ENCODE results near the gene FZD1. TPM values are rescaled to one million over a fixed set of nuclear protein-coding genes. Genes with fewer than 3 reads are reported as not detected.

Gene FZD1
- total RNA-seq, 4 donors from 2014 or later: 66.4 to 127 (median 114) TPM

DNA sequence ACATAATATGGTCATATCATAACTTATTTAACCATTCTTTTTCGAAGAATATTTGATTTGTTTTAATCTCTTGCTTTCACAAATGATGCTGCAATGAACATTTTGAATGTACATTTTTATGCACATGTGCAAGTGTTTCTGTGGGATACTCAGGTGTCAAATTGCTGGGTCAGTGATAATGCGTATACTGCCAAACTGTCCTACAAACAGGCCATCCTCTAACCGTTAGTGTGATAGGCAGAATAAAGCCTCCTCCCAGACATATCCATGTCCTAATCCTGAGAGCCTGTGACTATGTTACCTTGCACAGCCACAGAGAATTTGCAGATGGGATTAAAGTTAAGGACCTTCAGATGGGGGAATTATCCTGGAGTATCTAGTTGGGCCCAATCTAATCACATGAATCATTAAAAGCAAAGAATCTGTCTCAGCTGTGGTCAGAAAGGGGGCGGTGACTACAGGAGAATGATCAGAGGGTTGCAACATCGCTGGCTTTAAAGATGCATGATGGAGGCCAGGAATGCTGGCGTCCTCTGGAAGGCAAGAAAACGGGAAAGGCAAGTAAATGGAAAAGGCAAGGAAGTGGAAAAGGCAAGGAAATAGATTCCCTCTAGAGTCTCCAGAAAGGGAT is 46.7 kb downstream of the FZD1 start:
- no peaks in the 10 kb centered on the region for H3K9me3 ChIP-seq
- DNase-seq: peak in 1 of 2 donors; percentile 4
- peaks cover 7 to 11% of the 10 kb centered on the region in 2 donors for H3K4me1 ChIP-seq
- H3K36me3 ChIP-seq: no peaks in the 10 kb centered on the region
- intact Hi-C loops (cut with DNase I): no loop called here
- 87 to 91% methylated on average over 7 of the region's 7 CpGs for WGBS, 2 donors
- H3K27ac ChIP-seq: peak overlapping the region in 1 of 3 donors; percentile 54
- H3K27me3 ChIP-seq: no peaks in the 10 kb centered on the region
- no peak overlapping the region for H3K4me3 ChIP-seq (replicated peaks in 1 of 3)
- no peak for TF ChIP-seq POLR2A (IDR thresholded peaks at IDR 0.05)
- TF ChIP-seq, protein P1, sequence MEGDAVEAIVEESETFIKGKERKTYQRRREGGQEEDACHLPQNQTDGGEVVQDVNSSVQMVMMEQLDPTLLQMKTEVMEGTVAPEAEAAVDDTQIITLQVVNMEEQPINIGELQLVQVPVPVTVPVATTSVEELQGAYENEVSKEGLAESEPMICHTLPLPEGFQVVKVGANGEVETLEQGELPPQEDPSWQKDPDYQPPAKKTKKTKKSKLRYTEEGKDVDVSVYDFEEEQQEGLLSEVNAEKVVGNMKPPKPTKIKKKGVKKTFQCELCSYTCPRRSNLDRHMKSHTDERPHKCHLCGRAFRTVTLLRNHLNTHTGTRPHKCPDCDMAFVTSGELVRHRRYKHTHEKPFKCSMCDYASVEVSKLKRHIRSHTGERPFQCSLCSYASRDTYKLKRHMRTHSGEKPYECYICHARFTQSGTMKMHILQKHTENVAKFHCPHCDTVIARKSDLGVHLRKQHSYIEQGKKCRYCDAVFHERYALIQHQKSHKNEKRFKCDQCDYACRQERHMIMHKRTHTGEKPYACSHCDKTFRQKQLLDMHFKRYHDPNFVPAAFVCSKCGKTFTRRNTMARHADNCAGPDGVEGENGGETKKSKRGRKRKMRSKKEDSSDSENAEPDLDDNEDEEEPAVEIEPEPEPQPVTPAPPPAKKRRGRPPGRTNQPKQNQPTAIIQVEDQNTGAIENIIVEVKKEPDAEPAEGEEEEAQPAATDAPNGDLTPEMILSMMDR (IDR thresholded peaks at IDR 0.05): no peak

DNA sequence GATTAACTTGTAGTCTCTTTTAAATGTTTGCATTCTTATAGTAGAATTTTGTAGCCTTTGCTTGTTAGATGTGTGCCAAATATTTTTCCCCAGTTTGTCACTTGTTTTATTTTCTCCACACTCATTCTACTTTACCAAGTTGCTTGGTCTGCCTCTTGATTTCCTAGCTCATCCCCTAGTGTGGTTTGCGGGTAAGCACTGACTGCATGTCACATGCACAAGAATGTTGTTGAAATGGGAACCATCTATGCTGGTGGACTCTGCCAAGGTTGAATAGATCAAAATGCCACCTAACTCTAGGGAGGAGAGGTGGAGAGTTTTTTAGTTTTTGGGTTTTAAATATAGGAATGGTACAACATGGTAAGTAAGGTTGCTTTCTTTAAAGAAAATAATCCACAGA is 47.6 kb downstream of the FZD1 start:
- H3K9me3 ChIP-seq: no peaks in the 10 kb centered on the region
- H3K27ac ChIP-seq: peak overlapping the region in 2 of 3 donors; percentile 4 to 54
- intact Hi-C loops (cut with DNase I): no loop called here
- H3K4me1 ChIP-seq: peaks cover 7 to 11% of the 10 kb centered on the region in 2 donors
- no peaks in the 10 kb centered on the region for H3K36me3 ChIP-seq
- no peak overlapping the region for H3K4me3 ChIP-seq (replicated peaks in 1 of 3)
- TF ChIP-seq, protein P1 (IDR thresholded peaks at IDR 0.05): no peak
- TF ChIP-seq POLR2A (IDR thresholded peaks at IDR 0.05): no peak
- peak; percentile 10 to 12 for DNase-seq
- no peaks in the 10 kb centered on the region for H3K27me3 ChIP-seq
- WGBS, 2 donors: 48 to 52% methylated on average over 1 of the region's 1 CpG

DNA sequence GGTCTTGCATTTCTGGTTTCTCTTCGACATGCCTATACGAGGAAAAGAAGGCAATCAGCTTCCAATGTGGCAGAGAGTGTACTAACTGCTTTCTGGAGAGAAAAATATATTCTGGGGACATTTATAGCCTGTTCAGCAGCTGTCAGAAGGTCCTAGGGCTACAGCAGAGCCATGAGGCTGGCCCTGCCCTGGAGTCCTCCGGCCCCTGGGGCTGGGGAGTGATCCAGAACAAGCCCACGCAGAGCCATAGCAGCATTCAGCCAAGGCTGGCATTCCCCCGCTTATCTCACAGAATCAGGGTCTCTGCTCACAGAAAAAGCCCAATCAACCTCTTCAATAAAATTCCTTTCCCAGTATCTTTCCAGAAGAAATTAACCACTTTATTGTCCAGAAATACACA is 48.9 kb downstream of the FZD1 start:
- Histone ChIP-seq H3K4me1 (peaks cover 7 to 11% of the 10 kb centered on the region in 2 donors), H3K36me3 (no peaks in the 10 kb centered on the region), H3K27me3 (no peaks in the 10 kb centered on the region), H3K9me3 (no peaks in the 10 kb centered on the region), H3K27ac (no peak overlapping the region), H3K4me3 (replicated peaks in 1 of 3) (no peak overlapping the region)
- intact Hi-C loops (cut with DNase I): no loop called here
- WGBS, 2 donors: 91 to 92% methylated on average over 5 of the region's 5 CpGs
- no peak for DNase-seq
- no peak for TF ChIP-seq POLR2A (IDR thresholded peaks at IDR 0.05)

DNA sequence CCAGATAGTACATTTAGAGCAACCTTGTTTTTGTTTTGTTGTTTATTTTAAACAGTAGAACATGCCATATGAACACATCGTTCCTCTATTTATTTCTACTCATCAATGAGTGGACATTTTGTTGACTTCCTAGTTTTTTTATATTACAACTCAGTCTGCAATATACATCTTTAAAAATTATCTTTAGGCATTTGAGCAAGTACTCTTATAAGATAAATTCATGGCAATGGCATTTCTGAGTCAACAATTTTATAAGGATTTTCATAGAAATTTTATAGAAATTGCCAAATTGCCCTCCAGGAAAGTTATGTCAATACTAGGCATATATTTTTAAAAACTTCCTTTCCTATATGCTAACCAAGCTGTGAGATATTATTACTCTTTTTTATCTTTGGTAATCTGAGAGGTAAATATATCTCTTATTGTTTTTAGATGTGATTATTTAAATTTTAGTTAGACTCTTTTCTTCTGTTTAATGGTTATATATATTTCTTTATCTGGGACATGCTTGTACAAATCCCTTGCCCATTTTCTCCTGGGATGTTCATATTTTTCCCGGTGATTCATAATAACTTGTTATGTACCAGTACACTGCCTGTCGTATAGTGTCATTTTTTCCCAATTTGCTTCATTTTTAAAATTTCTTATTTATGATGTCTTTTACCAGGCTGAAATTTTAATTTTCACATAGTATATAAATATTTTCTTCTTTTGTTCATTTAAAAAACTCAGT is 50.5 kb downstream of the FZD1 start:
- Histone ChIP-seq H3K27ac (no peak overlapping the region), H3K4me3 (replicated peaks in 1 of 3) (no peak overlapping the region), H3K27me3 (no peaks in the 10 kb centered on the region), H3K4me1 (peaks cover 7 to 11% of the 10 kb centered on the region in 2 donors), H3K9me3 (no peaks in the 10 kb centered on the region), H3K36me3 (no peaks in the 10 kb centered on the region)
- DNase-seq: no peak
- TF ChIP-seq, protein P1 (IDR thresholded peaks at IDR 0.05): no peak
- TF ChIP-seq POLR2A (IDR thresholded peaks at IDR 0.05): no peak
- intact Hi-C loops (cut with DNase I): no loop called here
- 87 to 90% methylated on average over 3 of the region's 3 CpGs for WGBS, 2 donors

DNA sequence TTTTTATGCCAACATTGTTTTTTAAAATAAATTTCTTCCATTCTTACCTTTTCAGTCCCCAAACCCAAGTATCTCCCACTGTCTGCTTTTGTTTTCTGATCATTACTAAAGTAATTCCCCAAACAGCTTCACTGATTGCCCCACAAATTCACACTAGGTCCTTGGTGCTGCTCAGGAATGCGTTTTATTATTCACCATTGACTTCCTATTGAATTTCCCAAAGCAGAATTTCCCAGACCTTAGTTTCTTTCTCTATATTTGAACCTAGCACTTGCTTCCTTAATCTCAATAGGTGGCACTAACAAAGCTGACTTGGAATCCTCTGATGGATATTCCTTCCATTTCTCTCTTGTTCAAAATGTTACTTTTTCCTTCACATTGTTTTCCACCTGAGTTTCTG is 52.2 kb downstream of the FZD1 start:
- peaks cover 5 to 7% of the 10 kb centered on the region in 2 donors for H3K4me1 ChIP-seq
- DNase-seq: no peak
- no peaks in the 10 kb centered on the region for H3K9me3 ChIP-seq
- H3K4me3 ChIP-seq (replicated peaks in 1 of 3): no peak overlapping the region
- no peaks in the 10 kb centered on the region for H3K36me3 ChIP-seq
- WGBS, 2 donors: 73 to 82% methylated on average over 1 of the region's 1 CpG
- H3K27me3 ChIP-seq: no peaks in the 10 kb centered on the region
- intact Hi-C loops (cut with DNase I): no loop called here
- TF ChIP-seq POLR2A (IDR thresholded peaks at IDR 0.05): no peak
- TF ChIP-seq, protein P1 (IDR thresholded peaks at IDR 0.05): no peak
- H3K27ac ChIP-seq: no peak overlapping the region
